HG03108 (cell line): ENCODE data around the gene DACT2.
"Not testable (repeated sequence)": the region's sequence is repeated elsewhere in the genome, so short reads cannot be mapped to it uniquely, and the experiment has no call there.

Source experiments
- ATAC-seq: cut with Tn5 transposase; IDR thresholded peaks from one replicate; pipeline ENCODE4 v1.9.1; 2021; ENCODE audit warnings: moderate library complexity; ENCODE audit not compliant: unreplicated experiment

The DACT2 gene

GRCh38 chr6:168267779-168268178 is 51.8 kb downstream of the DACT2 start:
- not testable (repeated sequence) for ATAC-seq

- no peak for ATAC-seq
Measured at GRCh38 chr6:168265827-168266815, 53.5 kb downstream of the DACT2 start.

- ATAC-seq: no peak
Measured at GRCh38 chr6:168265394-168265793, 54.2 kb downstream of the DACT2 start.

GRCh38 chr6:168264593-168265335 is 54.8 kb downstream of the DACT2 start:
- ATAC-seq: no peak

GRCh38 chr6:168263351-168263905 is 56.1 kb downstream of the DACT2 start:
- ATAC-seq: no peak

GRCh38 chr6:168261234-168261633 is 58.3 kb downstream of the DACT2 start:
- no peak for ATAC-seq

- no peak for ATAC-seq
Measured at GRCh38 chr6:168260420-168260987, 59.1 kb downstream of the DACT2 start.

- no peak for ATAC-seq
Measured at GRCh38 chr6:168258795-168259194, 60.8 kb downstream of the DACT2 start.

- no peak for ATAC-seq
Measured at GRCh38 chr6:168256940-168257339, 62.6 kb downstream of the DACT2 start.
